Smooth muscle cell (in vitro differentiated cells): ENCODE results near the gene ANO2. TPM values are rescaled to one million over a fixed set of nuclear protein-coding genes. Genes with fewer than 3 reads are reported as not detected.

Experiments
- DNase-seq: peaks from one replicate; lab custom pipeline; 2025; ENCODE audit not compliant: unreplicated experiment; lab: John Stamatoyannopoulos, UW
- H2AFZ ChIP-seq: fragments of 200-600 bp; sonication (generic); 2 replicates; pipeline ENCODE4 v1.6.0; 2016; ENCODE audit warnings: antibody characterized with exemption, low read depth, mild to moderate bottlenecking
- H3F3A ChIP-seq: fragments of 200-600 bp; sonication (generic); 2 replicates; pipeline ENCODE4 v1.6.0; 2017; ENCODE audit warnings: antibody characterized with exemption, low read depth
- H3K27ac ChIP-seq: fragments of 200-600 bp; sonication (generic); 2 replicates; pipeline ENCODE4 v1.5.1; 2016; ENCODE audit warnings: low read depth, mild to moderate bottlenecking
- H3K27me3 ChIP-seq: fragments of 200-600 bp; sonication (generic); 2 replicates; pipeline ENCODE4 v1.6.1; 2016; ENCODE audit warnings: low read depth, mild to moderate bottlenecking
- H3K36me3 ChIP-seq: fragments of 200-600 bp; sonication (generic); 2 replicates; pipeline ENCODE4 v1.5.1; 2016; ENCODE audit warnings: low read depth
- H3K4me1 ChIP-seq: fragments of 200-600 bp; sonication (generic); 2 replicates; pipeline ENCODE4 v1.5.1; 2016; ENCODE audit warnings: low read depth
- H3K4me2 ChIP-seq: fragments of 200-600 bp; sonication (generic); 2 replicates; pipeline ENCODE4 v1.6.0; 2016; ENCODE audit warnings: mild to moderate bottlenecking
- H3K4me3 ChIP-seq: fragments of 200-600 bp; sonication (generic); 2 replicates; pipeline ENCODE4 v1.5.1; 2016; ENCODE audit warnings: mild to moderate bottlenecking
- H3K79me2 ChIP-seq: fragments of 200-600 bp; sonication (generic); 2 replicates; pipeline ENCODE4 v1.6.0; 2016; ENCODE audit warnings: low read depth, mild to moderate bottlenecking
- H3K9ac ChIP-seq: fragments of 200-600 bp; sonication (generic); 2 replicates; pipeline ENCODE4 v1.6.0; 2016; ENCODE audit warnings: low read depth
- H3K9me3 ChIP-seq: fragments of 200-600 bp; sonication (generic); replicated peaks from 2 replicates; pipeline ENCODE4 v1.5.1; 2016; ENCODE audit warnings: low read depth
- H4K20me1 ChIP-seq: fragments of 200-600 bp; sonication (generic); 2 replicates; pipeline ENCODE4 v1.6.0; 2016; ENCODE audit warnings: low read depth
- WGBS: methylation state at CpG from one replicate; pipeline ENCODE4 v1.1.7; 2016; ENCODE audit warnings: low lambda C conversion rate; 5-methylcytosine and 5-hydroxymethylcytosine counted together
- polyA plus RNA-seq: library from polyadenylated mRNA; unstranded; fragments of >200 nt; fragmentation: Nextera tagmentation; extraction: Ambion mirVana; gene quantifications from 2 replicates; pipeline ENCODE4 v1.2.1, GENCODE V29; 2016
- total RNA-seq: library from RNA; depleted of rRNA; stranded (reverse); fragments of >200 nt; gene quantifications from 2 replicates; pipeline ENCODE4 v1.2.3, GENCODE V29; 2014
- TF ChIP-seq, protein P1 (sequence below): fragments of 200-600 bp; sonication (generic); IDR thresholded peaks from 2 replicates; pipeline ENCODE4 v1.5.1; 2017; ENCODE audit warnings: borderline replicate concordance, mild to moderate bottlenecking, antibody characterized with exemption; ENCODE audit not compliant: insufficient read depth, poor library complexity, severe bottlenecking

ANO2 gene
- total and polyA plus RNA-seq, 2 experiments from 2014 or later = 0.18 TPM; not detected in 1

GRCh38 chr12:5923043-5923605 is 21.9 kb downstream of the ANO2 start:
- no peak overlapping the region for H3K4me3 ChIP-seq
- H3K79me2 ChIP-seq = no peaks in the 10 kb centered on the region
- H3K9me3 ChIP-seq = no peaks in the 10 kb centered on the region
- H3K9ac ChIP-seq = no peak overlapping the region
- H3F3A ChIP-seq = no peaks in the 10 kb centered on the region
- no peaks in the 10 kb centered on the region for H3K4me1 ChIP-seq
- H3K4me2 ChIP-seq = no peak overlapping the region
- H4K20me1 ChIP-seq = no peaks in the 10 kb centered on the region
- no peak for DNase-seq
- no peak overlapping the region for H3K27ac ChIP-seq
- H3K27me3 ChIP-seq = peaks cover 11% of the 10 kb centered on the region
- H2AFZ ChIP-seq = no peak overlapping the region
- no peaks in the 10 kb centered on the region for H3K36me3 ChIP-seq
- TF ChIP-seq, protein P1, sequence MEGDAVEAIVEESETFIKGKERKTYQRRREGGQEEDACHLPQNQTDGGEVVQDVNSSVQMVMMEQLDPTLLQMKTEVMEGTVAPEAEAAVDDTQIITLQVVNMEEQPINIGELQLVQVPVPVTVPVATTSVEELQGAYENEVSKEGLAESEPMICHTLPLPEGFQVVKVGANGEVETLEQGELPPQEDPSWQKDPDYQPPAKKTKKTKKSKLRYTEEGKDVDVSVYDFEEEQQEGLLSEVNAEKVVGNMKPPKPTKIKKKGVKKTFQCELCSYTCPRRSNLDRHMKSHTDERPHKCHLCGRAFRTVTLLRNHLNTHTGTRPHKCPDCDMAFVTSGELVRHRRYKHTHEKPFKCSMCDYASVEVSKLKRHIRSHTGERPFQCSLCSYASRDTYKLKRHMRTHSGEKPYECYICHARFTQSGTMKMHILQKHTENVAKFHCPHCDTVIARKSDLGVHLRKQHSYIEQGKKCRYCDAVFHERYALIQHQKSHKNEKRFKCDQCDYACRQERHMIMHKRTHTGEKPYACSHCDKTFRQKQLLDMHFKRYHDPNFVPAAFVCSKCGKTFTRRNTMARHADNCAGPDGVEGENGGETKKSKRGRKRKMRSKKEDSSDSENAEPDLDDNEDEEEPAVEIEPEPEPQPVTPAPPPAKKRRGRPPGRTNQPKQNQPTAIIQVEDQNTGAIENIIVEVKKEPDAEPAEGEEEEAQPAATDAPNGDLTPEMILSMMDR = no peak
- WGBS = 82% methylated on average over 9 of the region's 14 CpGs

- peaks cover 11% of the 10 kb centered on the region for H3K27me3 ChIP-seq
- H3K9ac ChIP-seq = no peak overlapping the region
- H3K36me3 ChIP-seq = no peaks in the 10 kb centered on the region
- H3K4me1 ChIP-seq = no peaks in the 10 kb centered on the region
- H2AFZ ChIP-seq = no peak overlapping the region
- TF ChIP-seq, protein P1 = no peak
- H3K4me3 ChIP-seq = no peak overlapping the region
- WGBS = 83% methylated on average over 15 of the region's 15 CpGs
- DNase-seq = no peak
- no peaks in the 10 kb centered on the region for H4K20me1 ChIP-seq
- no peak overlapping the region for H3K4me2 ChIP-seq
- H3K27ac ChIP-seq = no peak overlapping the region
- H3F3A ChIP-seq = no peaks in the 10 kb centered on the region
- H3K9me3 ChIP-seq = no peaks in the 10 kb centered on the region
- H3K79me2 ChIP-seq = no peaks in the 10 kb centered on the region
These were observed 22.8 kb downstream of the ANO2 start for GRCh38 chr12:5921966-5922899.

DNA sequence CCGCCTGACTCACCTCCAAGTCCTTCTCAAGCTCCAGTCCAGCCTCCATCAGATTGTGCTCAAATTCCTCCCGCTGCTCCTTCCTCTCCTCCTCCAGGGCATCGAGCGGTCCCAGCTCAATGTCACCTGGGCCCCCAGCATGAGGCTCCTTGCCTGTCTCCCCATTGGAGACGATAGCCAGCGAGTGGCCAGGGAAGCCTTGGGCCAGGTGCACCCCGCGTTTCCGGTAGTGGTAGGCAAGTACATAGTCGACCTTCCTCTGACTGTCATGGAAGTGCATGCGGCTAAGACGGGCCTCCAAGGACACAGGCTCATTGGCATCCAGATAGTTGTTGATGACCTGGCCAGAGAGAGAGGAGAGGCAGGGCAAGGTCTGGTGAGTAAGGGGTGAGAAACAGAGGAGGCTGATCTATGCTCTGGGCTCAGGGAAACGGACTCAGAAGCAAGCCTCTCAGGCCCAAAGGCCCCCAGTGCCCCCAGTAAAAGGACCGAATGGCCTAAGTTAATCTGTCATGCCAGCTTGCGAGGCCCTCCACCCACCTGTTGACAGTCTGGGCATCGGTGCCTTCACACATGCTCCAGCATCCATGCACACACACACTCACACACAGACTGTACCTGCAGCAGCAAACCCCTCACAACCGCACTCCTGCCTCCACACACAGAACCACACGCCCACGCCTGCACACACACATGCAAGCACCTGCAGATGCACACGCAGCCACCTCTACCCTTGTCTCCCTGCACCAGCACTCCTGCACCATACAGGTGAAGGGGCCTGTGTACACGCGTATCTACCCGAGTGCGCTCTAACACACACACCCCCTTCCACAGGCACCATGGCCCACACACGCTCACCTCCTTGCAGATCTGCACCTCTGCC is 23.8 kb downstream of the ANO2 start:
- H2AFZ ChIP-seq = no peak overlapping the region

More for the DNA sequence above, 23.8 kb downstream of the ANO2 start:
- Histone ChIP-seq H3K4me1 (no peaks in the 10 kb centered on the region), H3K9me3 (no peaks in the 10 kb centered on the region), H3K4me3 (no peak overlapping the region), H3K4me2 (no peak overlapping the region), H3F3A (no peaks in the 10 kb centered on the region), H3K9ac (no peak overlapping the region), H3K27me3 (peaks cover 11% of the 10 kb centered on the region), H4K20me1 (no peaks in the 10 kb centered on the region), H3K79me2 (no peaks in the 10 kb centered on the region), H3K36me3 (no peaks in the 10 kb centered on the region), H3K27ac (no peak overlapping the region)
- DNase-seq = no peak
- 97% methylated on average over 25 of the region's 25 CpGs for WGBS
- TF ChIP-seq, protein P1 = no peak
